Left ventricle myocardium inferior (tissue), 1 donor: ENCODE results near the gene APP. TPM values are rescaled to one million over a fixed set of nuclear protein-coding genes. Genes with fewer than 3 reads are reported as not detected.

Experiments used
- DNase-seq: peaks from one replicate; pipeline ENCODE4 v3.0.0-alpha.2; 2020
- H3K27ac ChIP-seq: fragments of 200-600 bp; replicated peaks from 2 replicates; pipeline ENCODE4 v1.8.0; 2021
- H3K27me3 ChIP-seq: fragments of 200-600 bp; 2 replicates; pipeline ENCODE4 v1.8.0; 2021; ENCODE audit warnings: low read depth
- H3K36me3 ChIP-seq: fragments of 200-600 bp; 2 replicates; pipeline ENCODE4 v1.8.0; 2021
- H3K4me1 ChIP-seq: fragments of 200-600 bp; 2 replicates; pipeline ENCODE4 v1.8.0; 2021
- H3K4me3 ChIP-seq: fragments of 200-600 bp; 2 replicates; pipeline ENCODE4 v1.8.0; 2021; ENCODE audit warnings: mild to moderate bottlenecking, moderate library complexity
- H3K9me3 ChIP-seq: fragments of 200-600 bp; replicated peaks from 2 replicates; pipeline ENCODE4 v1.8.0; 2021
- CTCF ChIP-seq: fragments of 200-600 bp; IDR thresholded peaks from 2 replicates; pipeline ENCODE4 v1.8.0; 2021; ENCODE audit warnings: antibody characterized with exemption, mild to moderate bottlenecking, borderline replicate concordance
- intact Hi-C: fragments of 100-400 bp; cut with micrococcal nuclease; formaldehyde crosslinking; loops from one replicate; pipeline ENCODE4 v1.11.0; 2022
- total RNA-seq: library from RNA; stranded (reverse); fragmentation: NEBNext Ultra II Directional; extraction: Animal tissue kit (Norgen Biotek cat#: 25700); gene quantifications from one replicate; pipeline ENCODE4 v1.2.1, GENCODE V29; 2021
- donor health status: DM: no; HTN: yes; CAD: no; lungs with severe emphysema.

APP gene
- total RNA-seq, 1 donor from 2014 or later, result 332 TPM

- Histone ChIP-seq H3K27ac (peak overlapping the region; percentile 47), H3K36me3 (peaks cover 35% of the 10 kb centered on the region), H3K9me3 (no peaks in the 10 kb centered on the region), H3K4me1 (peaks cover 20% of the 10 kb centered on the region), H3K4me3 (no peak overlapping the region), H3K27me3 (no peaks in the 10 kb centered on the region)
- no peak for DNase-seq
- TF ChIP-seq CTCF, result no peak
- intact Hi-C loops, result loop anchor here (10.0 kb wide), 1 partner anchor 829 kb away; no protein-coding TSS in a partner anchor
Measured at GRCh38 chr21:25885880-25886279, 284.7 kb downstream of the APP start.

- DNase-seq, result no peak
- intact Hi-C loops, result loop anchor here (10.0 kb wide), 1 partner anchor 829 kb away; no protein-coding TSS in a partner anchor
- Histone ChIP-seq H3K4me1 (peaks cover 20% of the 10 kb centered on the region), H3K36me3 (peaks cover 39% of the 10 kb centered on the region), H3K27ac (peak overlapping the region; percentile 47), H3K4me3 (no peak overlapping the region), H3K9me3 (no peaks in the 10 kb centered on the region), H3K27me3 (no peaks in the 10 kb centered on the region)
- TF ChIP-seq CTCF, result no peak
Measured at GRCh38 chr21:25885405-25885804, 285.2 kb downstream of the APP start.

- Histone ChIP-seq H3K27me3 (no peaks in the 10 kb centered on the region), H3K4me3 (no peak overlapping the region), H3K36me3 (peaks cover 40% of the 10 kb centered on the region), H3K9me3 (no peaks in the 10 kb centered on the region), H3K4me1 (peaks cover 20% of the 10 kb centered on the region), H3K27ac (no peak overlapping the region)
- intact Hi-C loops, result loop anchor here (5.0 to 10.0 kb wide), 2 partner anchors 283 to 830 kb away; no protein-coding TSS in a partner anchor
- no peak for TF ChIP-seq CTCF
- DNase-seq, result no peak
Measured at GRCh38 chr21:25884311-25884710, 286.3 kb downstream of the APP start.

GRCh38 chr21:25881524-25882376, 288.8 kb downstream of the APP start:
- peak; percentile 53 for DNase-seq
- peaks cover 18% of the 10 kb centered on the region for H3K4me1 ChIP-seq
- H3K36me3 ChIP-seq, result peaks cover 17% of the 10 kb centered on the region
- H3K27me3 ChIP-seq, result no peaks in the 10 kb centered on the region
- H3K27ac ChIP-seq, result no peak overlapping the region
- TF ChIP-seq CTCF, result peak; percentile 97
- intact Hi-C loops, result loop anchor here (5.0 to 10.0 kb wide), 2 partner anchors 286 to 833 kb away; no protein-coding TSS in a partner anchor
- H3K4me3 ChIP-seq, result no peak overlapping the region
- H3K9me3 ChIP-seq, result no peaks in the 10 kb centered on the region

GRCh38 chr21:25879203-25879602, 291.4 kb downstream of the APP start:
- TF ChIP-seq CTCF, result no peak
- Histone ChIP-seq H3K27ac (no peak overlapping the region), H3K36me3 (peaks cover 17% of the 10 kb centered on the region), H3K4me3 (no peak overlapping the region), H3K9me3 (no peaks in the 10 kb centered on the region), H3K4me1 (no peaks in the 10 kb centered on the region), H3K27me3 (no peaks in the 10 kb centered on the region)
- intact Hi-C loops, result no loop called here
- no peak for DNase-seq
